NCI-H82 treated with DMSO at 0.1 percent for 48 hours (cell line): ENCODE measurements around the gene TACC2.
A peak's percentile ranks its signal among the peaks of the same experiment; 100 is the strongest.
"Not testable (repeated sequence)": the region's sequence is repeated elsewhere in the genome, so short reads cannot be mapped to it uniquely, and the experiment has no call there.

Experiments
- DNase-seq: peaks from one replicate; lab custom pipeline; 2025; ENCODE audit not compliant: unreplicated experiment; lab: John Stamatoyannopoulos, UW

The TACC2 gene

GRCh38 chr10:122188706-122189105, 199.7 kb downstream of the TACC2 start:
- no peak for DNase-seq

GRCh38 chr10:122189185-122189584, 200.2 kb downstream of the TACC2 start:
- no peak for DNase-seq

- DNase-seq = no peak
Observed at GRCh38 chr10:122190176-122190943, 201.4 kb downstream of the TACC2 start.

GRCh38 chr10:122191936-122192541, 203.1 kb downstream of the TACC2 start:
- no peak for DNase-seq

- DNase-seq = no peak
Observed at GRCh38 chr10:122194251-122194650, 205.3 kb downstream of the TACC2 start.

- no peak for DNase-seq
Observed at GRCh38 chr10:122196218-122196617, 207.3 kb downstream of the TACC2 start.

- no peak for DNase-seq
Observed at GRCh38 chr10:122197611-122198222, 208.8 kb downstream of the TACC2 start.

GRCh38 chr10:122198631-122199030, 209.7 kb downstream of the TACC2 start:
- no peak for DNase-seq

- DNase-seq = no peak
Observed at GRCh38 chr10:122199070-122199469, 210.1 kb downstream of the TACC2 start.

- DNase-seq = no peak
Observed at GRCh38 chr10:122199689-122200088, 210.7 kb downstream of the TACC2 start.

GRCh38 chr10:122201401-122201800, 212.4 kb downstream of the TACC2 start:
- DNase-seq = no peak

GRCh38 chr10:122203180-122203579, 214.2 kb downstream of the TACC2 start:
- not testable (repeated sequence) for DNase-seq

GRCh38 chr10:122204691-122205489, 215.9 kb downstream of the TACC2 start:
- no peak for DNase-seq

GRCh38 chr10:122206471-122207065, 217.6 kb downstream of the TACC2 start:
- DNase-seq = no peak

- DNase-seq = no peak
Observed at GRCh38 chr10:122207163-122207562, 218.2 kb downstream of the TACC2 start.

- DNase-seq = peak; percentile 25
Observed at GRCh38 chr10:122207596-122207995, 218.6 kb downstream of the TACC2 start.

GRCh38 chr10:122208571-122209430, 219.8 kb downstream of the TACC2 start:
- DNase-seq = no peak

GRCh38 chr10:122210481-122211265, 221.7 kb downstream of the TACC2 start:
- no peak for DNase-seq

GRCh38 chr10:122213364-122213763, 224.4 kb downstream of the TACC2 start:
- no peak for DNase-seq
